ENCODE measurements around the gene ARX. TPM values are rescaled to one million over a fixed set of nuclear protein-coding genes. Genes with fewer than 3 reads are reported as not detected.

ARX gene
- not detected for polyA plus RNA-seq (2013, experiment 1 of 2)
- not detected for polyA plus RNA-seq (2013, experiment 2 of 2)

GRCh38 chrX:25015486-25016360 lies at the start of gene ARX:
ARX (minus strand) TSS chrX:25015965; CDS start chrX:25015737, 228 bp downstream.
- no peak within 1 kb of the TSS for H2AFZ ChIP-seq (ENCODE audit: low read depth, low read length)

GRCh38 chrX:25059273-25059672 lies 43.5 kb upstream of the ARX start:
- Histone ChIP-seq H3K4me2 (ENCODE audit: low read length, poor library complexity, severe bottlenecking) (no peak overlapping the region), H4K91ac (ENCODE audit: low read length) (no peak overlapping the region), H3K23ac (ENCODE audit: low read length in 2 of 2) (no peak overlapping the region), H2AFZ (ENCODE audit: low read depth, low read length) (no peak overlapping the region), H3K27ac (ENCODE audit: low read length, poor library complexity, severe bottlenecking) (no peak overlapping the region), H3K27me3 (ENCODE audit: control insufficient read depth in 1 of 2, insufficient read depth in 1 of 2, low read length in 2 of 2) (peaks cover 0 to 4% of the 10 kb centered on the region in 2 experiments), H2BK12ac (ENCODE audit: low read length in 2 of 2) (no peak overlapping the region), H3K4me3 (ENCODE audit: insufficient read depth in 1 of 2, low read depth in 1 of 2, low read length in 2 of 2) (no peak overlapping the region), H3K14ac (ENCODE audit: low read length in 2 of 2) (no peak overlapping the region), H3K4ac (ENCODE audit: low read depth in 1 of 2, low read length in 2 of 2) (no peak overlapping the region), H3K4me1 (ENCODE audit: control insufficient read depth, insufficient read depth, low read depth, low read length) (no peaks in the 10 kb centered on the region), H3K9ac (ENCODE audit: low read length) (no peak overlapping the region), H3K36me3 (ENCODE audit: control insufficient read depth in 1 of 2, insufficient read depth in 2 of 2, low read depth in 1 of 2, low read length in 2 of 2) (no peaks in the 10 kb centered on the region), H2BK5ac (ENCODE audit: low read depth, low read length, poor library complexity, severe bottlenecking) (no peak overlapping the region), H2BK120ac (ENCODE audit: low read depth, low read length) (no peak overlapping the region), H2AK5ac (ENCODE audit: low read length, severe bottlenecking) (no peak overlapping the region), H3K9me3 (ENCODE audit: control insufficient read depth, low read length) (peaks cover 8% of the 10 kb centered on the region), H3K18ac (ENCODE audit: low read depth in 1 of 2, low read length in 2 of 2) (no peak overlapping the region), H3K79me1 (replicated peaks; ENCODE audit: low read length, poor library complexity, severe bottlenecking) (no peaks in the 10 kb centered on the region), H2BK15ac (ENCODE audit: low read depth, poor library complexity, severe bottlenecking) (no peak overlapping the region), H4K8ac (ENCODE audit: low read length) (no peak overlapping the region)
- DNase-seq: no peak
- WGBS: 82% methylated on average over 5 of the region's 5 CpGs

More at GRCh38 chrX:25015486-25016360, at the start of gene ARX:
- H3K79me1 ChIP-seq (replicated peaks; ENCODE audit: low read length, poor library complexity, severe bottlenecking): no peaks in the 10 kb centered on the region
- H3K4me2 ChIP-seq (ENCODE audit: low read length, poor library complexity, severe bottlenecking): no peak within 1 kb of the TSS
- no peaks in the 10 kb centered on the region for H3K36me3 ChIP-seq (ENCODE audit: control insufficient read depth in 1 of 2, insufficient read depth in 2 of 2, low read depth in 1 of 2, low read length in 2 of 2)
- WGBS: 3% methylated on average over 43 of the region's 58 CpGs
- H3K23ac ChIP-seq (ENCODE audit: low read length in 2 of 2): no peak within 1 kb of the TSS
- no peak within 1 kb of the TSS for H2BK5ac ChIP-seq (ENCODE audit: low read depth, low read length, poor library complexity, severe bottlenecking)
- H2AK5ac ChIP-seq (ENCODE audit: low read length, severe bottlenecking): no peak within 1 kb of the TSS
- no peak within 1 kb of the TSS for H3K4me3 ChIP-seq (ENCODE audit: insufficient read depth in 1 of 2, low read depth in 1 of 2, low read length in 2 of 2)
- peak; percentile 53 for DNase-seq
- H3K9ac ChIP-seq (ENCODE audit: low read length): no peak within 1 kb of the TSS
- H2BK120ac ChIP-seq (ENCODE audit: low read depth, low read length): no peak within 1 kb of the TSS
- H3K18ac ChIP-seq (ENCODE audit: low read depth in 1 of 2, low read length in 2 of 2): no peak within 1 kb of the TSS
- H3K4me1 ChIP-seq (ENCODE audit: control insufficient read depth, insufficient read depth, low read depth, low read length): peaks cover 18% of the 10 kb centered on the region
- no peak within 1 kb of the TSS for H2BK15ac ChIP-seq (ENCODE audit: low read depth, poor library complexity, severe bottlenecking)
- peaks cover 4% of the 10 kb centered on the region for H3K9me3 ChIP-seq (ENCODE audit: control insufficient read depth, low read length)
- no peak within 1 kb of the TSS for H3K27ac ChIP-seq (ENCODE audit: low read length, poor library complexity, severe bottlenecking)
- H2BK12ac ChIP-seq (ENCODE audit: low read length in 2 of 2): no peak within 1 kb of the TSS
- no peak within 1 kb of the TSS for H3K4ac ChIP-seq (ENCODE audit: low read depth in 1 of 2, low read length in 2 of 2)
- H3K27me3 ChIP-seq (ENCODE audit: control insufficient read depth in 1 of 2, insufficient read depth in 1 of 2, low read length in 2 of 2): peaks cover 83 to 93% of the 10 kb centered on the region in 2 experiments
- no peak within 1 kb of the TSS for H4K91ac ChIP-seq (ENCODE audit: low read length)
- H3K14ac ChIP-seq (ENCODE audit: low read length in 2 of 2): no peak within 1 kb of the TSS
- no peak within 1 kb of the TSS for H4K8ac ChIP-seq (ENCODE audit: low read length)

- WGBS: 71% methylated on average over 1 of the region's 4 CpGs
- Histone ChIP-seq H3K14ac (ENCODE audit: low read length in 2 of 2) (no peak overlapping the region), H2AK5ac (ENCODE audit: low read length, severe bottlenecking) (no peak overlapping the region), H3K18ac (ENCODE audit: low read depth in 1 of 2, low read length in 2 of 2) (no peak overlapping the region), H3K23ac (ENCODE audit: low read length in 2 of 2) (no peak overlapping the region), H3K27ac (ENCODE audit: low read length, poor library complexity, severe bottlenecking) (no peak overlapping the region), H2BK120ac (ENCODE audit: low read depth, low read length) (no peak overlapping the region), H2BK12ac (ENCODE audit: low read length in 2 of 2) (no peak overlapping the region), H3K9me3 (ENCODE audit: control insufficient read depth, low read length) (peaks cover 8% of the 10 kb centered on the region), H4K91ac (ENCODE audit: low read length) (no peak overlapping the region), H3K9ac (ENCODE audit: low read length) (no peak overlapping the region), H3K36me3 (ENCODE audit: control insufficient read depth in 1 of 2, insufficient read depth in 2 of 2, low read depth in 1 of 2, low read length in 2 of 2) (no peaks in the 10 kb centered on the region), H3K4me3 (ENCODE audit: insufficient read depth in 1 of 2, low read depth in 1 of 2, low read length in 2 of 2) (no peak overlapping the region), H3K27me3 (ENCODE audit: control insufficient read depth in 1 of 2, insufficient read depth in 1 of 2, low read length in 2 of 2) (peaks cover 0 to 11% of the 10 kb centered on the region in 2 experiments), H2AFZ (ENCODE audit: low read depth, low read length) (no peak overlapping the region), H4K8ac (ENCODE audit: low read length) (no peak overlapping the region), H3K4me2 (ENCODE audit: low read length, poor library complexity, severe bottlenecking) (no peak overlapping the region), H3K4me1 (ENCODE audit: control insufficient read depth, insufficient read depth, low read depth, low read length) (no peaks in the 10 kb centered on the region), H3K4ac (ENCODE audit: low read depth in 1 of 2, low read length in 2 of 2) (no peak overlapping the region), H2BK5ac (ENCODE audit: low read depth, low read length, poor library complexity, severe bottlenecking) (no peak overlapping the region), H3K79me1 (replicated peaks; ENCODE audit: low read length, poor library complexity, severe bottlenecking) (no peaks in the 10 kb centered on the region), H2BK15ac (ENCODE audit: low read depth, poor library complexity, severe bottlenecking) (no peak overlapping the region)
- DNase-seq: no peak
Observed at GRCh38 chrX:25052798-25053534, 37.2 kb upstream of the ARX start.

- H2BK15ac ChIP-seq (ENCODE audit: low read depth, poor library complexity, severe bottlenecking): no peak overlapping the region
- H3K18ac ChIP-seq (ENCODE audit: low read depth in 1 of 2, low read length in 2 of 2): no peak overlapping the region
- H3K4me3 ChIP-seq (ENCODE audit: insufficient read depth in 1 of 2, low read depth in 1 of 2, low read length in 2 of 2): no peak overlapping the region
- no peak overlapping the region for H2AFZ ChIP-seq (ENCODE audit: low read depth, low read length)
- H3K27ac ChIP-seq (ENCODE audit: low read length, poor library complexity, severe bottlenecking): no peak overlapping the region
- no peaks in the 10 kb centered on the region for H3K79me1 ChIP-seq (replicated peaks; ENCODE audit: low read length, poor library complexity, severe bottlenecking)
- H3K14ac ChIP-seq (ENCODE audit: low read length in 2 of 2): no peak overlapping the region
- no peak overlapping the region for H3K4me2 ChIP-seq (ENCODE audit: low read length, poor library complexity, severe bottlenecking)
- no peaks in the 10 kb centered on the region for H3K4me1 ChIP-seq (ENCODE audit: control insufficient read depth, insufficient read depth, low read depth, low read length)
- no CpG with 5 or more reads among the region's 1 CpG for WGBS
- H3K9me3 ChIP-seq (ENCODE audit: control insufficient read depth, low read length): no peaks in the 10 kb centered on the region
- H2AK5ac ChIP-seq (ENCODE audit: low read length, severe bottlenecking): no peak overlapping the region
- H2BK120ac ChIP-seq (ENCODE audit: low read depth, low read length): no peak overlapping the region
- no peak for DNase-seq
- H2BK12ac ChIP-seq (ENCODE audit: low read length in 2 of 2): no peak overlapping the region
- no peaks in the 10 kb centered on the region for H3K36me3 ChIP-seq (ENCODE audit: control insufficient read depth in 1 of 2, insufficient read depth in 2 of 2, low read depth in 1 of 2, low read length in 2 of 2)
- H3K23ac ChIP-seq (ENCODE audit: low read length in 2 of 2): no peak overlapping the region
- H4K8ac ChIP-seq (ENCODE audit: low read length): no peak overlapping the region
- no peak overlapping the region for H3K9ac ChIP-seq (ENCODE audit: low read length)
- no peak overlapping the region for H2BK5ac ChIP-seq (ENCODE audit: low read depth, low read length, poor library complexity, severe bottlenecking)
- no peak overlapping the region for H4K91ac ChIP-seq (ENCODE audit: low read length)
- H3K27me3 ChIP-seq (ENCODE audit: control insufficient read depth in 1 of 2, insufficient read depth in 1 of 2, low read length in 2 of 2): peaks cover 0 to 16% of the 10 kb centered on the region in 2 experiments
- no peak overlapping the region for H3K4ac ChIP-seq (ENCODE audit: low read depth in 1 of 2, low read length in 2 of 2)
Observed at GRCh38 chrX:25049971-25050370, 34.2 kb upstream of the ARX start.

Data from mesenchymal stem cell (in vitro differentiated cells and primary cell).